ENCODE measurements around the gene WDR7.

DNA sequence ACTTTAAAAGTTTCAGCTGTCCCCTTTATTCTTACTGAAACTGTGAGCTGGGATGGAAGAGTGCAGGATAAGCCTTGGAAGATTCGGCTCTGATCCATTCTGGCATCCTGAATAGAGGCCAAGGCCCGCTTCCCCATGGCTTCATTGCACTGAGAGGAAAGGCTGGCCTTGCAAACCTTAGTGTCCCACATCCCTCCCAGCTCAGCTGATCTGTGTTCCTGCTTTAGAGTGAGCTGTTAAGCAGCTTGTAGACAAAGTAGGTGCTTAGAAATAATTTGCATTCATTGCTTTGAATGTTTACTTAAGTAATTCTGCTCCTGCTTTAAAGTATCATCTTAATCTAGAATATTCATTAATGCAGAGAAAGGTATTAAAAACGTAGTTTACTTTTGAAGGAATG, 326.1 kb downstream of the WDR7 start:
- TF ChIP-seq, protein P1, sequence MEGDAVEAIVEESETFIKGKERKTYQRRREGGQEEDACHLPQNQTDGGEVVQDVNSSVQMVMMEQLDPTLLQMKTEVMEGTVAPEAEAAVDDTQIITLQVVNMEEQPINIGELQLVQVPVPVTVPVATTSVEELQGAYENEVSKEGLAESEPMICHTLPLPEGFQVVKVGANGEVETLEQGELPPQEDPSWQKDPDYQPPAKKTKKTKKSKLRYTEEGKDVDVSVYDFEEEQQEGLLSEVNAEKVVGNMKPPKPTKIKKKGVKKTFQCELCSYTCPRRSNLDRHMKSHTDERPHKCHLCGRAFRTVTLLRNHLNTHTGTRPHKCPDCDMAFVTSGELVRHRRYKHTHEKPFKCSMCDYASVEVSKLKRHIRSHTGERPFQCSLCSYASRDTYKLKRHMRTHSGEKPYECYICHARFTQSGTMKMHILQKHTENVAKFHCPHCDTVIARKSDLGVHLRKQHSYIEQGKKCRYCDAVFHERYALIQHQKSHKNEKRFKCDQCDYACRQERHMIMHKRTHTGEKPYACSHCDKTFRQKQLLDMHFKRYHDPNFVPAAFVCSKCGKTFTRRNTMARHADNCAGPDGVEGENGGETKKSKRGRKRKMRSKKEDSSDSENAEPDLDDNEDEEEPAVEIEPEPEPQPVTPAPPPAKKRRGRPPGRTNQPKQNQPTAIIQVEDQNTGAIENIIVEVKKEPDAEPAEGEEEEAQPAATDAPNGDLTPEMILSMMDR (conservative IDR thresholded peaks at IDR 0.05; ENCODE audit: low read depth, low read length) = no peak
- TF ChIP-seq BHLHE40 (IDR thresholded peaks at IDR 0.05; ENCODE audit: low read depth, low read length) = no peak
- no peak for TF ChIP-seq POLR2A (IDR thresholded peaks at IDR 0.05; ENCODE audit: low read depth, low read length)
- no peak for TF ChIP-seq NFE2L2 (IDR thresholded peaks at IDR 0.05; ENCODE audit: low read depth, low read length)
- no peak for TF ChIP-seq MXI1 (IDR thresholded peaks at IDR 0.05; ENCODE audit: borderline replicate concordance, low read depth, low read length)
- no peak for TF ChIP-seq RCOR1 (IDR thresholded peaks at IDR 0.05; ENCODE audit: insufficient replicate concordance, low read length)
- TF ChIP-seq CEBPB (IDR thresholded peaks at IDR 0.05; ENCODE audit: low read depth, low read length) = no peak
- TF ChIP-seq, protein P2, sequence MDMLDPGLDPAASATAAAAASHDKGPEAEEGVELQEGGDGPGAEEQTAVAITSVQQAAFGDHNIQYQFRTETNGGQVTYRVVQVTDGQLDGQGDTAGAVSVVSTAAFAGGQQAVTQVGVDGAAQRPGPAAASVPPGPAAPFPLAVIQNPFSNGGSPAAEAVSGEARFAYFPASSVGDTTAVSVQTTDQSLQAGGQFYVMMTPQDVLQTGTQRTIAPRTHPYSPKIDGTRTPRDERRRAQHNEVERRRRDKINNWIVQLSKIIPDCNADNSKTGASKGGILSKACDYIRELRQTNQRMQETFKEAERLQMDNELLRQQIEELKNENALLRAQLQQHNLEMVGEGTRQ (IDR thresholded peaks at IDR 0.05; ENCODE audit: low read depth, low read length) = no peak
- TF ChIP-seq RAD21 (IDR thresholded peaks at IDR 0.05; ENCODE audit: low read length) = no peak
- no peak for TF ChIP-seq RFX5 (IDR thresholded peaks at IDR 0.05; ENCODE audit: low read depth, low read length)
- TF ChIP-seq FOS (IDR thresholded peaks at IDR 0.05; ENCODE audit: low read depth, low read length) = no peak
- TF ChIP-seq SMC3 (IDR thresholded peaks at IDR 0.05; ENCODE audit: low read depth, low read length) = no peak
- no peak for TF ChIP-seq CHD1 (IDR thresholded peaks at IDR 0.05; ENCODE audit: low read depth, low read length)
